Astrocyte (in vitro differentiated cells and primary cell): ENCODE results near the gene PTPRK. TPM values are rescaled to one million over a fixed set of nuclear protein-coding genes. Genes with fewer than 3 reads are reported as not detected.

Experiments used
- DNase-seq: peaks from one replicate; pipeline ENCODE4 v3.0.0-alpha.2; 2010; ENCODE audit warnings: low read depth
- FAIRE-seq: peaks from 2 replicates; lab custom pipeline; 2011; peaks lifted over from hg19 to GRCh38; lab: Jason Lieb, UNC
- H2AFZ ChIP-seq: 2 replicates; pipeline ENCODE4 v1.6.0; 2012; ENCODE audit warnings: low read depth, low read length, inconsistent platforms
- H3K27ac ChIP-seq: 2 replicates; pipeline ENCODE4 v1.5.1; 2011; ENCODE audit warnings: low read depth, low read length, inconsistent platforms
- H3K27me3 ChIP-seq: 2 replicates; pipeline ENCODE4 v1.6.0; 2011; ENCODE audit warnings: low read length, inconsistent platforms; ENCODE audit not compliant: insufficient read depth
- H3K36me3 ChIP-seq: 2 replicates; pipeline ENCODE4 v1.5.1; 2011; ENCODE audit warnings: low read length, inconsistent platforms; ENCODE audit not compliant: insufficient read depth
- H3K4me1 ChIP-seq: 2 replicates; pipeline ENCODE4 v1.5.1; 2011; ENCODE audit warnings: low read length, inconsistent platforms; ENCODE audit not compliant: insufficient read depth
- H3K4me2 ChIP-seq: 2 replicates; pipeline ENCODE4 v1.6.0; 2012; ENCODE audit warnings: low read length, inconsistent platforms
- H3K4me3 ChIP-seq: 2 replicates; pipeline ENCODE4 v1.5.1; 2011; ENCODE audit warnings: low read depth, mild to moderate bottlenecking, low read length, inconsistent platforms; ENCODE audit not compliant: insufficient read depth
- H3K79me2 ChIP-seq: 2 replicates; pipeline ENCODE4 v1.6.0; 2012; ENCODE audit warnings: mild to moderate bottlenecking, low read length, inconsistent platforms; ENCODE audit not compliant: insufficient read depth
- H3K9ac ChIP-seq: 2 replicates; pipeline ENCODE4 v1.6.0; 2012; ENCODE audit warnings: mild to moderate bottlenecking, low read length, inconsistent platforms
- H3K9me3 ChIP-seq: 2 replicates; pipeline ENCODE4 v1.5.1; 2012; ENCODE audit warnings: low read depth, mild to moderate bottlenecking, low read length, inconsistent platforms; ENCODE audit not compliant: insufficient read depth
- H4K20me1 ChIP-seq: 2 replicates; pipeline ENCODE4 v1.6.0; 2012; ENCODE audit warnings: low read length, inconsistent platforms; ENCODE audit not compliant: insufficient read depth
- H3K27ac Mint-ChIP-seq: one replicate; pipeline ENCODE4 v1.8.0; 2021; ENCODE audit warnings: mild to moderate bottlenecking, mixed read lengths; ENCODE audit not compliant: unreplicated experiment
- H3K27me3 Mint-ChIP-seq: one replicate; pipeline ENCODE4 v1.8.0; 2021; ENCODE audit warnings: low read depth, mixed read lengths; ENCODE audit not compliant: unreplicated experiment
- H3K36me3 Mint-ChIP-seq: one replicate; pipeline ENCODE4 v1.8.0; 2021; ENCODE audit warnings: low read depth, mixed read lengths; ENCODE audit not compliant: unreplicated experiment
- H3K4me1 Mint-ChIP-seq: one replicate; pipeline ENCODE4 v1.8.0; 2021; ENCODE audit warnings: low read depth, mixed read lengths; ENCODE audit not compliant: unreplicated experiment
- H3K4me3 Mint-ChIP-seq: one replicate; pipeline ENCODE4 v1.8.0; 2021; ENCODE audit warnings: mild to moderate bottlenecking, moderate library complexity, mixed read lengths; ENCODE audit not compliant: unreplicated experiment
- H3K9me3 Mint-ChIP-seq: one replicate; pipeline ENCODE4 v1.8.0; 2021; ENCODE audit warnings: mild to moderate bottlenecking, mixed read lengths; ENCODE audit not compliant: unreplicated experiment
- EZH2 ChIP-seq: IDR thresholded peaks from 2 replicates; pipeline ENCODE4 v1.6.1; 2012; ENCODE audit warnings: mild to moderate bottlenecking, low read length, inconsistent platforms; ENCODE audit not compliant: insufficient read depth
- total RNA-seq: library from RNA; stranded (reverse); gene quantifications from 2 replicates; pipeline ENCODE4 v1.2.1, GENCODE V29; 2021
- TF ChIP-seq, protein P1 (sequence below): IDR thresholded peaks from 2 replicates; pipeline ENCODE4 v1.5.1; 2011; ENCODE audit warnings: low read depth, mild to moderate bottlenecking, inconsistent platforms, low read length, moderate library complexity; ENCODE audit not compliant: insufficient read depth

The PTPRK gene
- total RNA-seq, 1 donor from 2014 or later: 159 TPM

DNA sequence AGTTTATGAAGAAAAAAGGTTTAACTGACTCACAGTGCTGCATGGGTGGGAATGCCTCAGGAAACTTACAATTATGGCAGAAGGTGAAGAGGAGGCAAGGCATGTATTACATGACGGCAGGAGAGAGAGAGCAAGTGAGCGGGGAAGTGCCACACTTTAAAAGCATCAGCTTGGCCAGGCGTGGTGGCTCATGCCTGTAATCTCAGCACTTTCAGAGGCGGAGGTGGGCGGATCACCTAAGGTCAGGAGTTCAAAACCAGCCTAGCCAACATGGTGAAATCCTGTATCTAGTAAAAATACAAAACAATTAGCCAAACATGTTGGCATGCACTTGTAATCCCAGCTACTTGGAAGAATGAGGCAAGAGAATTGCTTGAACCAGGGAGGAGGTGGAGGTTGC is 406.2 kb downstream of the PTPRK start:
- no peak for TF ChIP-seq EZH2
- TF ChIP-seq, protein P1, sequence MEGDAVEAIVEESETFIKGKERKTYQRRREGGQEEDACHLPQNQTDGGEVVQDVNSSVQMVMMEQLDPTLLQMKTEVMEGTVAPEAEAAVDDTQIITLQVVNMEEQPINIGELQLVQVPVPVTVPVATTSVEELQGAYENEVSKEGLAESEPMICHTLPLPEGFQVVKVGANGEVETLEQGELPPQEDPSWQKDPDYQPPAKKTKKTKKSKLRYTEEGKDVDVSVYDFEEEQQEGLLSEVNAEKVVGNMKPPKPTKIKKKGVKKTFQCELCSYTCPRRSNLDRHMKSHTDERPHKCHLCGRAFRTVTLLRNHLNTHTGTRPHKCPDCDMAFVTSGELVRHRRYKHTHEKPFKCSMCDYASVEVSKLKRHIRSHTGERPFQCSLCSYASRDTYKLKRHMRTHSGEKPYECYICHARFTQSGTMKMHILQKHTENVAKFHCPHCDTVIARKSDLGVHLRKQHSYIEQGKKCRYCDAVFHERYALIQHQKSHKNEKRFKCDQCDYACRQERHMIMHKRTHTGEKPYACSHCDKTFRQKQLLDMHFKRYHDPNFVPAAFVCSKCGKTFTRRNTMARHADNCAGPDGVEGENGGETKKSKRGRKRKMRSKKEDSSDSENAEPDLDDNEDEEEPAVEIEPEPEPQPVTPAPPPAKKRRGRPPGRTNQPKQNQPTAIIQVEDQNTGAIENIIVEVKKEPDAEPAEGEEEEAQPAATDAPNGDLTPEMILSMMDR: no peak
- H3K36me3 Mint-ChIP-seq: no peaks in the 10 kb centered on the region
- H3K27ac Mint-ChIP-seq: no peak overlapping the region
- H3K9me3 ChIP-seq: no peaks in the 10 kb centered on the region
- H2AFZ ChIP-seq: no peak overlapping the region
- no peak overlapping the region for H3K4me2 ChIP-seq
- peaks cover 9% of the 10 kb centered on the region for H3K4me1 ChIP-seq
- FAIRE-seq (no peak), DNase-seq (no peak)
- H3K4me1 Mint-ChIP-seq: peaks cover 24% of the 10 kb centered on the region
- no peak overlapping the region for H3K9ac ChIP-seq
- H4K20me1 ChIP-seq: peaks cover 9% of the 10 kb centered on the region
- H3K79me2 ChIP-seq: no peaks in the 10 kb centered on the region
- no peaks in the 10 kb centered on the region for H3K36me3 ChIP-seq
- no peaks in the 10 kb centered on the region for H3K27me3 Mint-ChIP-seq
- no peak overlapping the region for H3K4me3 Mint-ChIP-seq
- no peaks in the 10 kb centered on the region for H3K9me3 Mint-ChIP-seq
- H3K27me3 ChIP-seq: no peaks in the 10 kb centered on the region
- H3K27ac ChIP-seq: no peak overlapping the region
- no peak overlapping the region for H3K4me3 ChIP-seq

DNA sequence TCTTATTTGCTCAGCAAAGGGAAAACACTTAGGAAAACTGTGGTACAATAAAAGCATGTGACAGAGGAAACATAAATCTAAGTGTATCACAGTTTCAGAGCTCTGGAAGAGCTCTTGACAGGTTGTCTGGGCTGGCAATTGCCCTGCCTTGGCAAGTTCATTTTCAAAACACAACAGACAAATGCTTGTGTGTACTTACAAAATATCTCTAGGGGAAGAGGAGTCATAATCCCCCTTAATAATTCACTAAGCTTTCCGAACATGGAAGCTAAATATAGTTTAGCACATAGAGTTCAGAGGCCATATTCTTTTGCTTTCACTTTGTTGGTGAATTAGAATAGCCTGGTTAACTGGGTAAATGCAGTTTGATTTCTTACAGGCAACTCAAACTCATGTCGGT is 407.9 kb downstream of the PTPRK start:
- no peak overlapping the region for H3K4me3 Mint-ChIP-seq
- Histone ChIP-seq H3K79me2 (no peaks in the 10 kb centered on the region), H3K4me2 (peak overlapping the region; percentile 8), H3K4me3 (no peak overlapping the region), H3K36me3 (no peaks in the 10 kb centered on the region), H3K27me3 (no peaks in the 10 kb centered on the region), H4K20me1 (no peaks in the 10 kb centered on the region), H2AFZ (no peak overlapping the region), H3K9ac (no peak overlapping the region), H3K4me1 (no peaks in the 10 kb centered on the region), H3K27ac (no peak overlapping the region), H3K9me3 (no peaks in the 10 kb centered on the region)
- TF ChIP-seq, protein P1: no peak
- no peak for TF ChIP-seq EZH2
- H3K36me3 Mint-ChIP-seq: no peaks in the 10 kb centered on the region
- H3K9me3 Mint-ChIP-seq: no peaks in the 10 kb centered on the region
- DNase-seq (no peak), FAIRE-seq (no peak)
- peaks cover 13% of the 10 kb centered on the region for H3K4me1 Mint-ChIP-seq
- H3K27me3 Mint-ChIP-seq: no peaks in the 10 kb centered on the region
- H3K27ac Mint-ChIP-seq: no peak overlapping the region

DNA sequence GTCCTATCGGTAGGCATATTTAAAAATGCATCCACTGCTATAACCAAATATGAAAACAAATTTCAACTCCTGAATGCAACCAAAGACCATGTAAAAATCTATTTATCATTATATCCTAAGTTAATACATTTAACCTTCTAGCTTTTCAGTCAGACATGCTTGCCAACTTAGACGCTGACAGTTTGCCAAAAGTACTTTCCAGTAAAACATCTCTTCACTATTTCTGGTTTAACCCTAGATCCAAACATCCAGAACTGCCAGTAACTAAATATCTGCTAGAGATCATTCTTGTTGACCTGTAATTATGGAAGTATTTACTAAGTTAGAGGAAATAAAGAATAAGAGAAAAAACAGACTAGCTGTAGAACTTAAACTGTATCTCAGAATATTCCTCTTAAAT is 409.3 kb downstream of the PTPRK start:
- H3K79me2 ChIP-seq: no peaks in the 10 kb centered on the region
- no peak overlapping the region for H3K9ac ChIP-seq
- H3K27ac ChIP-seq: no peak overlapping the region
- H3K4me3 Mint-ChIP-seq: no peak overlapping the region
- H3K36me3 ChIP-seq: no peaks in the 10 kb centered on the region
- no peak overlapping the region for H2AFZ ChIP-seq
- peaks cover 13% of the 10 kb centered on the region for H3K4me1 Mint-ChIP-seq
- no peaks in the 10 kb centered on the region for H3K9me3 Mint-ChIP-seq
- H3K4me1 ChIP-seq: no peaks in the 10 kb centered on the region
- H3K4me2 ChIP-seq: no peak overlapping the region
- H3K27me3 ChIP-seq: no peaks in the 10 kb centered on the region
- TF ChIP-seq, protein P1: no peak
- no peaks in the 10 kb centered on the region for H3K9me3 ChIP-seq
- H4K20me1 ChIP-seq: no peaks in the 10 kb centered on the region
- no peak overlapping the region for H3K4me3 ChIP-seq
- peak; percentile 29 for DNase-seq
- no peaks in the 10 kb centered on the region for H3K36me3 Mint-ChIP-seq
- H3K27ac Mint-ChIP-seq: no peak overlapping the region
- no peak for FAIRE-seq
- H3K27me3 Mint-ChIP-seq: no peaks in the 10 kb centered on the region
